NT2/D1 (cell line): ENCODE data around the gene BCL2L1.
"Not testable (repeated sequence)": the region's sequence is repeated elsewhere in the genome, so short reads cannot be mapped to it uniquely, and the experiment has no call there.

Experiments
- DNase-seq: peaks from one replicate; pipeline ENCODE4 v3.0.0-alpha.2; 2011; ENCODE audit warnings: low read depth, low spot score
- H3K27me3 ChIP-seq: 2 replicates; pipeline ENCODE4 v1.6.0; 2011; ENCODE audit warnings: mild to moderate bottlenecking; ENCODE audit not compliant: insufficient read length, insufficient read depth
- H3K36me3 ChIP-seq: 2 replicates; pipeline ENCODE4 v1.6.1; 2011; ENCODE audit warnings: mild to moderate bottlenecking, low read length, mixed read lengths; ENCODE audit not compliant: insufficient read depth, insufficient read length
- H3K4me1 ChIP-seq: 2 replicates; pipeline ENCODE4 v1.5.1; 2011; ENCODE audit not compliant: insufficient read depth, insufficient read length
- H3K4me3 ChIP-seq: 2 replicates; pipeline ENCODE4 v1.5.1; 2011; ENCODE audit warnings: low read depth; ENCODE audit not compliant: insufficient read length
- H3K9ac ChIP-seq: 2 replicates; pipeline ENCODE4 v1.6.0; 2011; ENCODE audit warnings: low read depth; ENCODE audit not compliant: insufficient read length
- H3K9me3 ChIP-seq: 2 replicates; pipeline ENCODE4 v1.5.1; 2011; ENCODE audit warnings: mild to moderate bottlenecking, low read length; ENCODE audit not compliant: insufficient read depth
- SUZ12 ChIP-seq: IDR thresholded peaks from 2 replicates; pipeline ENCODE4 v1.6.1; 2011; ENCODE audit not compliant: insufficient read length, insufficient read depth; ENCODE audit errors: extremely low read depth
- YY1 ChIP-seq: IDR thresholded peaks from 2 replicates; pipeline ENCODE4 v1.6.1; 2011; ENCODE audit not compliant: insufficient read length, insufficient read depth
- ZNF274 ChIP-seq: IDR thresholded peaks from 2 replicates; pipeline ENCODE4 v1.6.1; 2011; ENCODE audit warnings: mild to moderate bottlenecking, low read depth, low read length

The BCL2L1 gene

DNA sequence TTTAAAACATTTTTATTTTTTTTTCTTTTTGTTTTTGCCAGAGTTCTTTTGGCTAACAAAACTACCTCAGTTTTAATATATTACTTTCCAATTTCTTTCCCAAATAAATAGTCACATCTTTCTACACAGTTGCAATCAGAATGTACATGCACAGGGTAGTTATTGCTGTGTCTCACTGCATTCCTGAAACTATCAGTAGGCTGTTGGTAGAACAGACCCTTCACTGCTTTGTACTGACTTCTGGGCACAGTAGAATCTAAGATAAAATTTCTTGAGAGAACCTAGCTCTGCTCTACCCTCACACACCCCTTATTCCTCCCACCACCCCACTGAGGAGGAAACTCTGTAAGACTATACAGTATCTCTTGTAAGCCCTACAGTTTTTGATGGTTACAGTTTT lies 36.3 kb upstream of the BCL2L1 start:
- Histone ChIP-seq H3K4me1 (peaks cover 2% of the 10 kb centered on the region), H3K4me3 (no peak overlapping the region), H3K9ac (no peak overlapping the region), H3K36me3 (peaks cover 47% of the 10 kb centered on the region), H3K27me3 (no peaks in the 10 kb centered on the region), H3K9me3 (no peaks in the 10 kb centered on the region)
- DNase-seq = no peak
- TF ChIP-seq YY1 = no peak
- no peak for TF ChIP-seq ZNF274
- no peak for TF ChIP-seq SUZ12

- no peak for TF ChIP-seq ZNF274
- no peak for TF ChIP-seq YY1
- TF ChIP-seq SUZ12 = no peak
- no peaks in the 10 kb centered on the region for H3K9me3 ChIP-seq
- H3K9ac ChIP-seq = no peak overlapping the region
- peaks cover 2% of the 10 kb centered on the region for H3K4me1 ChIP-seq
- H3K4me3 ChIP-seq = no peak overlapping the region
- no peak for DNase-seq
- H3K27me3 ChIP-seq = no peaks in the 10 kb centered on the region
- peaks cover 47% of the 10 kb centered on the region for H3K36me3 ChIP-seq
Observed at GRCh38 chr20:31758521-31758920, 35.9 kb upstream of the BCL2L1 start.

DNA sequence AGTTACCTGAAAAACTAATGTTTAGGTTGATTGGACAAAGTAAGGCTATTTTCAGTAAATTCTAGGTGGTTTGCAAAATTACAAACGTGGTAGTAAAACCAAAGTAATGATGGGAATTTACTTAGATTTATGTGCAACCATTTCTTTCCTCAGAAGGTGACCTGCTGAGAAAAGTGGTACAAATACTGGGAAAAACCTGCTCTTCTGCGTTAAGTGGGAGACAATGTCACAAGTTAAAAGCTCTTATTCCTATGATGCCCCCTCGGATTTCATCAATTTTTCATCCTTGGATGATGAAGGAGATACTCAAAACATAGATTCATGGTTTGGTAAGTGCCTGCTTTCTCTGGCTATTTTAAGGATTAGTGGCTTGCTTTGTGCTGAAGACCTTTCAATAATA lies 34.6 kb upstream of the BCL2L1 start:
- TF ChIP-seq ZNF274 (no peak), YY1 (no peak), SUZ12 (no peak)

DNA sequence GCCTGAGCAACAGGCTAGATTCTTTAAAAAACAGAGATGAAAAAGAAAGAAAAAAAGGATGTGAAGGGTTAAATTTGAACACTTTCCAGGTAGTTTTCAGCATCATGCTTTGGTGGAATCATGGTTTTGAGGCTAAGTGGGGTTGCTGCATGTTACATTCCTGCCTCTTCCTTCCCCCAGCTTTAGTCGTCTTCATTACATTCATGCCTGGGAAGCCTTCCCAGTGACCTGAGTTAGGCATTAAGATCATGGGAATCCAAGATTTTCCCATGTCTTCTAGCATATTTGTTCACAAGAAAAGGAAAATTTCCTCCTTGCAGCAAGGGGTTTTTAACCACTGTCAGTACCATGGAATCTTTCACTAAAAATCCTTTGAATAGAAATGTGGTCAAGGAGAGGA lies 28.5 kb upstream of the BCL2L1 start:
- Histone ChIP-seq H3K9me3 (no peaks in the 10 kb centered on the region), H3K36me3 (peaks cover 23% of the 10 kb centered on the region), H3K4me3 (no peak overlapping the region), H3K9ac (no peak overlapping the region), H3K27me3 (no peaks in the 10 kb centered on the region), H3K4me1 (peaks cover 2% of the 10 kb centered on the region)
- DNase-seq = no peak
- TF ChIP-seq SUZ12 = no peak
- no peak for TF ChIP-seq ZNF274

More for the DNA sequence above, 34.6 kb upstream of the BCL2L1 start:
- Histone ChIP-seq H3K9me3 (no peaks in the 10 kb centered on the region), H3K4me1 (peaks cover 2% of the 10 kb centered on the region), H3K36me3 (peaks cover 44% of the 10 kb centered on the region), H3K4me3 (no peak overlapping the region), H3K27me3 (no peaks in the 10 kb centered on the region), H3K9ac (no peak overlapping the region)
- DNase-seq = no peak

GRCh38 chr20:31749223-31749622 lies 26.6 kb upstream of the BCL2L1 start:
- no peak overlapping the region for H3K9ac ChIP-seq
- peaks cover 37% of the 10 kb centered on the region for H3K36me3 ChIP-seq
- H3K4me1 ChIP-seq = peaks cover 2% of the 10 kb centered on the region
- H3K9me3 ChIP-seq = no peaks in the 10 kb centered on the region
- H3K27me3 ChIP-seq = no peaks in the 10 kb centered on the region
- H3K4me3 ChIP-seq = no peak overlapping the region
- no peak for DNase-seq
- no peak for TF ChIP-seq SUZ12
- no peak for TF ChIP-seq YY1
- no peak for TF ChIP-seq ZNF274

GRCh38 chr20:31747640-31748039 lies 25.0 kb upstream of the BCL2L1 start:
- peaks cover 48% of the 10 kb centered on the region for H3K36me3 ChIP-seq
- TF ChIP-seq ZNF274 (no peak), YY1 (no peak), SUZ12 (no peak)

DNA sequence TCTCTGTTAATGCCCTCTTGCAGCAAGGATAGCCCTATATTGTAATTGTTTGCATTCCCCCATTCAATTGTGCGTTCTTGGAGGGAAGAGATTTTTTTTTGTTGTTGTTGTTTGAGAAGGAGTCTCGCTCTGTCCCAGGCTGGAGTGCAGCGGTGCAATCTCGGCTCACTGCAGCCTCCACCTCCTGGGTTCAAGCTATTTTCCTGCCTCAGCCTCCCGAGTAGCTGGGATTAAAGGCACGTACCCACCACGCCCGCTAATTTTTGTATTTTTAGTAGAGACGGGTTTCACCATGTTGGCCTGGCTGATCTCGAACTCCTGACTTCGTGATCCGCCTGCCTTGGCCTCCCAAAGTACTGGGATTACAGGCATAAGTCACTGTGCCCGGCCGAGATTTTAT lies 24.4 kb upstream of the BCL2L1 start:
- H3K4me3 ChIP-seq, H3K4me1 ChIP-seq, H3K27me3 ChIP-seq, H3K9ac ChIP-seq, H3K9me3 ChIP-seq, DNase-seq: not testable (repeated sequence)
- peaks cover 45% of the 10 kb centered on the region for H3K36me3 ChIP-seq

More at GRCh38 chr20:31747640-31748039, 25.0 kb upstream of the BCL2L1 start:
- DNase-seq = no peak
- Histone ChIP-seq H3K4me1 (no peaks in the 10 kb centered on the region), H3K9me3 (no peaks in the 10 kb centered on the region), H3K9ac (no peak overlapping the region), H3K27me3 (no peaks in the 10 kb centered on the region), H3K4me3 (no peak overlapping the region)

DNA sequence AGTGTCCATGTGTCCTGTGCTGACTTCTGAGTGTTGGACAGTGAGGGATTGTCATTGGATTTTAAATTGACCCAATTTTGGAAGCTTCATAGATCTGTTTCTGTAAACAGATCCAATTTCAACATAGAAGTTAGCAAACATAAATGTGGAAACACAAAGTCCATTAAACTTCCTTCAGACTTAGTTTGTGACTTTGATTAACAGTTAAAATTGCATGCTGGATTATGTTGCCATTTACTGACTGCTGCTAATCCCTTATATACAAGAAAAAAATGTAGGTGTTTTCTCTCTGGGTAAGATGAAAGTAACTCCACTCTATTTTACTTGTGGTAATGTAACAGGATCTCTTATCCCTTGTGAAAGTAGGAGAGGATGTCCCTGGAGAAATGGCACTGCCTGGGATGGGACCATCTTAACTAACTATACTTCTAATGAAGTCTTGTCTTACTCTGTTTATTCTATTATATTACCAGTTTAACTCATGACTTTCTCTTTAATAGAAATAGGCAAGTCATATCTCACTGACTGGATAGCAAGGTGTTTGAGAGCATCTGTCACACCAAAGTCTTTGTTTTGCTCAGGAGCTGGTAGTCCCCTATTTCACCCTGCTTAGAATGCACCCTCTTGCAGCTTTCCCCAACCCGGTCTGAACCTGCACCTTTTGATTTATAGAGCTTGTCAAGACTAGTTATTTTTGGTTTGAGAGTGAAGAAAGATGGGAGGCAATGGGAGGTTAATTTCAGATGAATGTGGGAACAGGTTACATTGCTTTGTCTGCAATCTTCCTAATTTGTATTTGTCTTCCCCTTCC lies 23.6 kb upstream of the BCL2L1 start:
- H3K4me3 ChIP-seq = no peak overlapping the region
- peaks cover 44% of the 10 kb centered on the region for H3K36me3 ChIP-seq
- no peak for DNase-seq
- H3K4me1 ChIP-seq = no peaks in the 10 kb centered on the region
- H3K9ac ChIP-seq = no peak overlapping the region
- TF ChIP-seq YY1 (no peak), SUZ12 (no peak), ZNF274 (no peak)
- no peaks in the 10 kb centered on the region for H3K27me3 ChIP-seq
- no peaks in the 10 kb centered on the region for H3K9me3 ChIP-seq
